Hippocampal formation (tissue), 2 donors: Measurements from ENCODE around the gene RHOBTB3.
"Not testable (repeated sequence)": the region's sequence is repeated elsewhere in the genome, so short reads cannot be mapped to it uniquely, and the experiment has no call there.

Source experiments
- DNase-seq, 2 donors: peaks; one replicate each; lab custom pipeline; 2025; lab: John Stamatoyannopoulos, UW

Gene RHOBTB3

GRCh38 chr5:95821110-95822021 is 90.2 kb downstream of the RHOBTB3 start:
- DNase-seq = no peak

- DNase-seq = peak in 1 of 2 donors; percentile 25
Observed at GRCh38 chr5:95822043-95822541, 91.0 kb downstream of the RHOBTB3 start.

GRCh38 chr5:95822542-95823181 is 91.5 kb downstream of the RHOBTB3 start, which contains the start of gene GLRX:
TSS of gene GLRX (minus strand) at chr5:95822726. CDS start at chr5:95822662, 64 bp downstream.
- DNase-seq = peak; percentile 53 to 64

- no peak for DNase-seq
Observed at GRCh38 chr5:95823218-95823737, 92.1 kb downstream of the RHOBTB3 start.

GRCh38 chr5:95823738-95824609 is 92.8 kb downstream of the RHOBTB3 start:
- DNase-seq = peak in 1 of 2 donors; percentile 21

- DNase-seq = no peak
Observed at GRCh38 chr5:95824747-95825146, 93.6 kb downstream of the RHOBTB3 start.

GRCh38 chr5:95825495-95825894 is 94.4 kb downstream of the RHOBTB3 start:
- no peak for DNase-seq

- DNase-seq = no peak
Observed at GRCh38 chr5:95826949-95827891, 96.1 kb downstream of the RHOBTB3 start.

- no peak for DNase-seq
Observed at GRCh38 chr5:95827892-95828246, 96.7 kb downstream of the RHOBTB3 start.

GRCh38 chr5:95830226-95830625 is 99.1 kb downstream of the RHOBTB3 start:
- no peak for DNase-seq

- no peak for DNase-seq
Observed at GRCh38 chr5:95832664-95833063, 101.5 kb downstream of the RHOBTB3 start.

GRCh38 chr5:95835682-95836385 is 104.7 kb downstream of the RHOBTB3 start:
- DNase-seq = no peak

GRCh38 chr5:95836544-95836943 is 105.4 kb downstream of the RHOBTB3 start:
- no peak for DNase-seq

GRCh38 chr5:95836971-95837370 is 105.8 kb downstream of the RHOBTB3 start:
- DNase-seq = not testable (repeated sequence)

GRCh38 chr5:95837492-95837891 is 106.4 kb downstream of the RHOBTB3 start:
- DNase-seq = no peak

GRCh38 chr5:95838001-95838520 is 106.9 kb downstream of the RHOBTB3 start:
- peak; percentile 39 to 53 for DNase-seq

GRCh38 chr5:95838556-95838955 is 107.4 kb downstream of the RHOBTB3 start:
- DNase-seq = no peak

- no peak for DNase-seq
Observed at GRCh38 chr5:95839658-95840057, 108.5 kb downstream of the RHOBTB3 start.

GRCh38 chr5:95840956-95841705 is 110.0 kb downstream of the RHOBTB3 start:
- DNase-seq = no peak
